IMR-90 (cell line): ENCODE data around the gene RRP1. TPM values are rescaled to one million over a fixed set of nuclear protein-coding genes. Genes with fewer than 3 reads are reported as not detected.

Experiments used
- ATAC-seq: fragments of 200-7000 bp; cut with Tn5 transposase; 2 replicates; pipeline ENCODE4 v1.9.1; 2020; ENCODE audit warnings: low read depth, mild to moderate bottlenecking, moderate library complexity
- BruUV-seq: library from RNA; stranded (reverse); fragments of 400-500 nt; replicated peaks from 2 replicates; lab custom pipeline; 2021; lab: Mats Ljungman, UMichigan
- CTCF ChIA-PET: fragments of 300-600 bp; formaldehyde crosslinking; extraction: SDS; loops from one replicate; lab custom pipeline; 2021; ENCODE audit warnings: antibody characterized with exemption; lab: Yijun Ruan, JAX
- POLR2A ChIA-PET: fragments of 300-600 bp; sonication (Branson Sonifier 250); formaldehyde crosslinking; loops from one replicate; lab custom pipeline; 2022; ENCODE audit warnings: antibody characterized with exemption; ENCODE audit not compliant: unreplicated experiment; lab: Charles Lee
- DNase-seq: peaks from one replicate; pipeline ENCODE4 v3.0.0; 2013
- H2AFZ ChIP-seq: replicated peaks from 2 replicates; pipeline ENCODE3; 2013; ENCODE audit warnings: low read length, mild to moderate bottlenecking; ENCODE audit not compliant: poor library complexity
- H2AK5ac ChIP-seq: 2 replicates; pipeline ENCODE4 v1.6.1; 2013; ENCODE audit warnings: low read depth, low read length, inconsistent platforms
- H2AK9ac ChIP-seq: replicated peaks from 2 replicates; pipeline ENCODE3; 2013; ENCODE audit warnings: mild to moderate bottlenecking, low read depth, low read length, moderate library complexity; ENCODE audit not compliant: poor library complexity
- H2BK120ac ChIP-seq: 2 replicates; pipeline ENCODE4 v1.6.1; 2013; ENCODE audit warnings: low read depth, low read length, inconsistent platforms
- H2BK15ac ChIP-seq: 3 replicates; pipeline ENCODE4 v1.6.1; 2013; ENCODE audit warnings: low read depth, low read length, inconsistent platforms
- H2BK20ac ChIP-seq: 2 replicates; pipeline ENCODE4 v1.6.1; 2013; ENCODE audit warnings: low read depth, mild to moderate bottlenecking, inconsistent platforms, low read length, moderate library complexity
- H2BK5ac ChIP-seq: 2 replicates; pipeline ENCODE4 v1.6.1; 2013; ENCODE audit warnings: mild to moderate bottlenecking, low read depth, low read length, inconsistent platforms; ENCODE audit not compliant: poor library complexity, severe bottlenecking
- H3K14ac ChIP-seq: replicated peaks from 2 replicates; pipeline ENCODE4 v1.6.1; 2013; ENCODE audit warnings: low read depth, low read length, inconsistent platforms
- H3K18ac ChIP-seq: 2 replicates; pipeline ENCODE4 v1.6.1; 2013; ENCODE audit warnings: low read depth, low read length, control low read depth
- H3K23ac ChIP-seq: 2 replicates; pipeline ENCODE4 v1.6.1; 2013; ENCODE audit warnings: low read depth, low read length, inconsistent platforms
- H3K27ac ChIP-seq: 2 replicates; pipeline ENCODE4 v1.5.1; 2013; ENCODE audit warnings: mild to moderate bottlenecking, control low read depth, low read length; ENCODE audit not compliant: insufficient read depth
- H3K27me3 ChIP-seq: 2 replicates; pipeline ENCODE4 v1.6.1; 2013; ENCODE audit warnings: low read length; ENCODE audit not compliant: control insufficient read depth, insufficient read depth
- H3K36me3 ChIP-seq: 2 replicates; pipeline ENCODE4 v1.6.1; 2013; ENCODE audit warnings: low read length, mixed read lengths; ENCODE audit not compliant: control insufficient read depth, insufficient read depth
- H3K4ac ChIP-seq: 2 replicates; pipeline ENCODE4 v1.6.1; 2013; ENCODE audit warnings: low read depth, low read length, inconsistent platforms
- H3K4me1 ChIP-seq: 2 replicates; pipeline ENCODE4 v1.6.1; 2013; ENCODE audit warnings: low read length, mixed read lengths; ENCODE audit not compliant: control insufficient read depth, insufficient read depth
- H3K4me2 ChIP-seq: 2 replicates; pipeline ENCODE4 v1.6.1; 2013; ENCODE audit warnings: low read depth, mild to moderate bottlenecking, control low read depth, low read length, moderate library complexity
- H3K4me3 ChIP-seq: 2 replicates; pipeline ENCODE4 v1.5.1; 2013; ENCODE audit warnings: low read depth, mild to moderate bottlenecking, control low read depth, low read length, moderate library complexity; ENCODE audit not compliant: insufficient read depth
- H3K56ac ChIP-seq: 2 replicates; pipeline ENCODE4 v1.6.1; 2013; ENCODE audit warnings: low read length, inconsistent platforms; ENCODE audit not compliant: insufficient read depth; ENCODE audit errors: extremely low read depth
- H3K79me1 ChIP-seq, 2 experiments: 2 replicates each; pipeline ENCODE4 v1.6.1; 2013; ENCODE audit warnings: low read length in 2 of 2, inconsistent platforms in 1 of 2, low read depth in 1 of 2
- H3K9ac ChIP-seq: 2 replicates; pipeline ENCODE4 v1.6.1; 2013; ENCODE audit warnings: low read depth, low read length, control low read depth
- H3K9me1 ChIP-seq: 2 replicates; pipeline ENCODE4 v1.6.1; 2013; ENCODE audit warnings: low read length, inconsistent platforms; ENCODE audit not compliant: insufficient read depth
- H3K9me3 ChIP-seq: 2 replicates; pipeline ENCODE4 v1.6.1; 2013; ENCODE audit warnings: low read length; ENCODE audit not compliant: control insufficient read depth, insufficient read depth
- H4K20me1 ChIP-seq: 2 replicates; pipeline ENCODE4 v1.6.1; 2013; ENCODE audit warnings: low read length, inconsistent platforms; ENCODE audit not compliant: insufficient read depth
- H4K5ac ChIP-seq: 2 replicates; pipeline ENCODE4 v1.6.1; 2013; ENCODE audit warnings: mild to moderate bottlenecking, low read depth, low read length, control low read depth
- H4K8ac ChIP-seq, 2 experiments: 2 replicates each; pipeline ENCODE4 v1.6.1; 2013; ENCODE audit warnings: low read depth in 2 of 2, low read length in 2 of 2, control low read depth in 1 of 2, inconsistent platforms in 1 of 2
- H4K91ac ChIP-seq: 2 replicates; pipeline ENCODE4 v1.6.1; 2013; ENCODE audit warnings: low read depth, low read length, inconsistent platforms; ENCODE audit not compliant: insufficient read depth
- CEBPB ChIP-seq: IDR thresholded peaks from 2 replicates; pipeline ENCODE4 v1.6.1; 2012; ENCODE audit warnings: low read depth, low read length, improper control_type of control experiment
- CHD1 ChIP-seq: IDR thresholded peaks from 2 replicates; pipeline ENCODE4 v1.6.1; 2012; ENCODE audit warnings: low read depth, low read length, improper control_type of control experiment
- FOS ChIP-seq: fragments of 150-350 bp; IDR thresholded peaks from 2 replicates; pipeline ENCODE4 v1.6.1; 2016; ENCODE audit warnings: low read depth, low read length
- MAFK ChIP-seq: IDR thresholded peaks from 2 replicates; pipeline ENCODE4 v1.6.1; 2012; ENCODE audit warnings: low read depth, low read length, improper control_type of control experiment
- POLR2A ChIP-seq: IDR thresholded peaks from 2 replicates; pipeline ENCODE4 v1.6.1; 2012; ENCODE audit warnings: mild to moderate bottlenecking, low read depth, low read length
- RCOR1 ChIP-seq: IDR thresholded peaks from 2 replicates; pipeline ENCODE4 v1.6.1; 2012; ENCODE audit warnings: mild to moderate bottlenecking, low read length, improper control_type of control experiment; ENCODE audit not compliant: insufficient replicate concordance
- RFX5 ChIP-seq: IDR thresholded peaks from 2 replicates; pipeline ENCODE4 v1.8.0; 2012; ENCODE audit warnings: low read depth, mild to moderate bottlenecking, low read length, moderate library complexity
- SMC3 ChIP-seq: fragments of 150-350 bp; IDR thresholded peaks from 2 replicates; pipeline ENCODE4 v1.6.1; 2016; ENCODE audit warnings: low read depth, mild to moderate bottlenecking, antibody characterized with exemption, low read length, moderate library complexity
- WGBS, 2 experiments: methylation state at CpG; one replicate each; pipeline versions ENCODE4 v1.1.5 to v1.1.7; 2013; ENCODE audit warnings: missing lambda C conversion rate in 2 of 2; ENCODE audit not compliant: insufficient read length in 1 of 2; ENCODE audit errors: extremely low coverage in 2 of 2; 5-methylcytosine and 5-hydroxymethylcytosine counted together
- dilution Hi-C: fragments of 300-500 bp; cut with HindIII; formaldehyde crosslinking; loops from one replicate; pipeline ENCODE4 v1.14.3; 2018; ENCODE audit warnings: low sequenced_read_pairs; ENCODE audit not compliant: unreplicated experiment
- in situ Hi-C: fragments of 300-500 bp; cut with MboI; formaldehyde crosslinking; loops from 3 replicates; pipeline ENCODE4 v1.14.3; 2019; ENCODE audit warnings: low sequenced_read_pairs, inconsistent platforms, mixed read lengths
- intact Hi-C: fragments of 100-400 bp; cut with micrococcal nuclease; formaldehyde crosslinking; loops from 2 replicates; pipeline ENCODE4 v1.10.0; 2022
- polyA plus RNA-seq, 3 experiments: library from polyadenylated mRNA; depleted of rRNA; stranded (reverse); fragments of >200 nt; gene quantifications; 2 replicates each; pipeline ENCODE4 v1.2.3, GENCODE V29; 2012; ENCODE audit warnings: low replicate concordance in 1 of 3
- total RNA-seq: library from RNA; depleted of rRNA; stranded (reverse); fragments of >200 nt; gene quantifications from 2 replicates; pipeline ENCODE4 v1.2.3, GENCODE V29; 2012
- TF ChIP-seq, protein P1 (sequence below): fragments of 150-350 bp; IDR thresholded peaks from 2 replicates; pipeline ENCODE4 v1.6.1; 2017; ENCODE audit warnings: mild to moderate bottlenecking, antibody characterized with exemption, low read length, low read depth
- TF ChIP-seq, protein P2 (sequence below): fragments of 150-350 bp; IDR thresholded peaks from 2 replicates; pipeline ENCODE4 v1.6.1; 2016; ENCODE audit warnings: low read depth, mild to moderate bottlenecking, low read length, moderate library complexity, borderline replicate concordance
- TF ChIP-seq, protein P3 (sequence below): conservative IDR thresholded peaks from 2 replicates; pipeline ENCODE4 v1.5.1; 2012; ENCODE audit warnings: mild to moderate bottlenecking, low read depth, low read length, improper control_type of control experiment

RRP1 gene
- total and polyA plus RNA-seq, 2 of the 4 experiments (the other 2 are of a cell fraction), result 20.2 to 23.3 TPM

DNA sequence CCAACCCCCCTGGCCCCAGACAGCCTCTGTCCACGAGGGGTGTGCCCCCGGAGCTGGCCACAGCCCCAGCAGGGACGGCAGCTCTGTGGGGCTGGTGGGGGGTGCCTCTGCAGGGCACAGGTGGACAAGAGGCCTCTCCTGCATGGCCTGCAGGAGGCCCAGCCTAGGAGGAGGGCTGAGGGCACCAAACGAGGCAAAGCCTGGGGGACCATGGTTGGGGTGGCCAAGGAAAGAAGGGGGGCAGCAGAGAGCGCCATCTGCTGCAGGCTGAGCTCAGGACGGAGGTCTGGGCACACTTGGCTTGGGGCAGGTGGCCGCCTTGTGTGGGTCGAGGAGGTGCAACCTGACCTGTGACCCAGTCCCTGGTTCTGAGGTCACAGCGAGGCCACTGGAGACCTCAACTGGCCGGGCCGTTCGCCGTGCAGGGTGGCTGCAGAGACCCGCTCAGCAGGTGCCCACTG, 27.3 kb downstream of the RRP1 start:
- Histone ChIP-seq H2BK5ac (no peak overlapping the region), H2BK20ac (no peak overlapping the region), H3K23ac (no peak overlapping the region), H3K56ac (no peak overlapping the region), H4K5ac (no peak overlapping the region), H2AK9ac (peak overlapping the region; percentile 28), H3K14ac (no peak overlapping the region), H3K9ac (no peak overlapping the region), H4K20me1 (no peaks in the 10 kb centered on the region), H3K18ac (no peak overlapping the region), H3K4me3 (no peak overlapping the region), H3K36me3 (no peaks in the 10 kb centered on the region), H3K27me3 (no peaks in the 10 kb centered on the region; the same call in 1 of the 2 replicates), H3K4ac (no peak overlapping the region), H3K9me1 (no peaks in the 10 kb centered on the region), H2AFZ (no peak overlapping the region), H2AK5ac (no peak overlapping the region), H3K27ac (no peak overlapping the region), H3K9me3 (peaks cover 10% of the 10 kb centered on the region), H2BK15ac (no peak overlapping the region), H3K4me2 (no peak overlapping the region), H2BK120ac (no peak overlapping the region), H3K4me1 (no peaks in the 10 kb centered on the region), H4K8ac (no peak overlapping the region), H3K79me1 (no peaks in the 10 kb centered on the region), H4K91ac (no peak overlapping the region)
- ChIA-PET POLR2A (no interaction called here), CTCF (no interaction called here)
- no TSS peak for BruUV-seq
- in situ Hi-C loops, result no loop called here
- DNase-seq (no peak), ATAC-seq (no peak)
- dilution Hi-C loops, result no loop called here
- TF ChIP-seq, protein P1, sequence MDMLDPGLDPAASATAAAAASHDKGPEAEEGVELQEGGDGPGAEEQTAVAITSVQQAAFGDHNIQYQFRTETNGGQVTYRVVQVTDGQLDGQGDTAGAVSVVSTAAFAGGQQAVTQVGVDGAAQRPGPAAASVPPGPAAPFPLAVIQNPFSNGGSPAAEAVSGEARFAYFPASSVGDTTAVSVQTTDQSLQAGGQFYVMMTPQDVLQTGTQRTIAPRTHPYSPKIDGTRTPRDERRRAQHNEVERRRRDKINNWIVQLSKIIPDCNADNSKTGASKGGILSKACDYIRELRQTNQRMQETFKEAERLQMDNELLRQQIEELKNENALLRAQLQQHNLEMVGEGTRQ, result no peak
- no peak for TF ChIP-seq RFX5
- TF ChIP-seq, protein P2, sequence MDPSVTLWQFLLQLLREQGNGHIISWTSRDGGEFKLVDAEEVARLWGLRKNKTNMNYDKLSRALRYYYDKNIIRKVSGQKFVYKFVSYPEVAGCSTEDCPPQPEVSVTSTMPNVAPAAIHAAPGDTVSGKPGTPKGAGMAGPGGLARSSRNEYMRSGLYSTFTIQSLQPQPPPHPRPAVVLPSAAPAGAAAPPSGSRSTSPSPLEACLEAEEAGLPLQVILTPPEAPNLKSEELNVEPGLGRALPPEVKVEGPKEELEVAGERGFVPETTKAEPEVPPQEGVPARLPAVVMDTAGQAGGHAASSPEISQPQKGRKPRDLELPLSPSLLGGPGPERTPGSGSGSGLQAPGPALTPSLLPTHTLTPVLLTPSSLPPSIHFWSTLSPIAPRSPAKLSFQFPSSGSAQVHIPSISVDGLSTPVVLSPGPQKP, result no peak
- no peak for TF ChIP-seq RCOR1
- TF ChIP-seq CHD1, result no peak
- TF ChIP-seq POLR2A, result no peak
- TF ChIP-seq, protein P3, sequence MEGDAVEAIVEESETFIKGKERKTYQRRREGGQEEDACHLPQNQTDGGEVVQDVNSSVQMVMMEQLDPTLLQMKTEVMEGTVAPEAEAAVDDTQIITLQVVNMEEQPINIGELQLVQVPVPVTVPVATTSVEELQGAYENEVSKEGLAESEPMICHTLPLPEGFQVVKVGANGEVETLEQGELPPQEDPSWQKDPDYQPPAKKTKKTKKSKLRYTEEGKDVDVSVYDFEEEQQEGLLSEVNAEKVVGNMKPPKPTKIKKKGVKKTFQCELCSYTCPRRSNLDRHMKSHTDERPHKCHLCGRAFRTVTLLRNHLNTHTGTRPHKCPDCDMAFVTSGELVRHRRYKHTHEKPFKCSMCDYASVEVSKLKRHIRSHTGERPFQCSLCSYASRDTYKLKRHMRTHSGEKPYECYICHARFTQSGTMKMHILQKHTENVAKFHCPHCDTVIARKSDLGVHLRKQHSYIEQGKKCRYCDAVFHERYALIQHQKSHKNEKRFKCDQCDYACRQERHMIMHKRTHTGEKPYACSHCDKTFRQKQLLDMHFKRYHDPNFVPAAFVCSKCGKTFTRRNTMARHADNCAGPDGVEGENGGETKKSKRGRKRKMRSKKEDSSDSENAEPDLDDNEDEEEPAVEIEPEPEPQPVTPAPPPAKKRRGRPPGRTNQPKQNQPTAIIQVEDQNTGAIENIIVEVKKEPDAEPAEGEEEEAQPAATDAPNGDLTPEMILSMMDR, result no peak
- no peak for TF ChIP-seq MAFK
- no peak for TF ChIP-seq SMC3
- TF ChIP-seq FOS, result no peak
- no peak for TF ChIP-seq CEBPB
- 43% methylated on average over 5 of the region's 14 CpGs; no CpG with 5 or more reads in 1 of the 2 experiments for WGBS, 2 experiments
- intact Hi-C loops, result no loop called here
